GM18870 (cell line): Measurements from ENCODE around the gene OR4C15.

Experiments
- ATAC-seq: cut with Tn5 transposase; IDR thresholded peaks from one replicate; pipeline ENCODE4 v1.9.1; 2021; ENCODE audit warnings: moderate library complexity; ENCODE audit not compliant: unreplicated experiment

Gene OR4C15

DNA sequence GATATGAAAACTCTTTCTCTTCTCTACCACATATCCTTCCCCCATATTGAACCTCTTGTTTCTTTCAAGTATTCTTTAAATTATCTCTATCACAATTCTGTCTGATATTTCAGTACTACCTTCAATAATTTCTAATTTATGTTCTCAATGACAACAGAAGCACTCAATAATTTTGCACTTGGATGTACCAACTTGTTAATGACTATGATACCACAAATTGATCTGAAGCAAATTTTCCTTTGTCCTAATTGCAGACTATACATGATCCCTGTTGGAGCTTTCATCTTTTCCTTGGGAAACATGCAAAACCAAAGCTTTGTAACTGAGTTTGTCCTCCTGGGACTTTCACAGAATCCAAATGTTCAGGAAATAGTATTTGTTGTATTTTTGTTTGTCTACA is at the start of gene OR4C15:
Gene OR4C15, plus strand, starts transcription at position 301 of the 400 bp plus-strand sequence. Its CDS starts 0 bp downstream, at position 301.
- no peak for ATAC-seq

DNA sequence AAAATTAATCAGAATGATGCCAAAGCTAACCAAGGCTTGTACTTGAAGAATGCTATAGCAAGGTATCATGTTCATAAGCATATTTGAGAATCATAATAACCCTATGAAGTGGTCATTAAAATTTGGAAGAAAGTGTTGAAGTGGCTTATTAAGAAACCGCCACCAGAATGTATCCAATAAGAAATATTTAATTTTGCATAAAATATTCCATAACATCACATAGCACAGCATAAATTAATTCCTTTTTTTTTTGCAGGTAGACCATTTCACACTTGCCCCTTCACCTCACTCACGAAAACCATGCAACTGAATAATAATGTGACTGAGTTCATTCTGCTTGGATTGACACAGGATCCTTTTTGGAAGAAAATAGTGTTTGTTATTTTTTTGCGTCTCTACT is 17.6 kb downstream of the OR4C15 start, which contains the start of gene OR4C16:
Gene OR4C16, plus strand, starts transcription at position 301 of the 400 bp plus-strand sequence. Its CDS starts 0 bp downstream, at position 301.
- no peak for ATAC-seq

DNA sequence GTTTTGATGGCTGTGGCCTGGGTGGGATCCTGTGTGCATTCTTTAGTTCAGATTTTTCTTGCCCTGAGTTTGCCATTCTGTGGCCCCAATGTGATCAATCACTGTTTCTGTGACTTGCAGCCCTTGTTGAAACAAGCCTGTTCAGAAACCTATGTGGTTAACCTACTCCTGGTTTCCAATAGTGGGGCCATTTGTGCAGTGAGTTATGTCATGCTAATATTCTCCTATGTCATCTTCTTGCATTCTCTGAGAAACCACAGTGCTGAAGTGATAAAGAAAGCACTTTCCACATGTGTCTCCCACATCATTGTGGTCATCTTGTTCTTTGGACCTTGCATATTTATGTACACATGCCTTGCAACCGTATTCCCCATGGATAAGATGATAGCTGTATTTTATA is 18.3 kb downstream of the OR4C15 start:
- peak; percentile 99 for ATAC-seq
